Amniotic stem cell (primary cell): ENCODE results near the gene SCN1B.

ENCODE experiments used
- DNase-seq: peaks from one replicate; lab custom pipeline; 2025; lab: John Stamatoyannopoulos, UW

Gene SCN1B

GRCh38 chr19:35074426-35075201 lies 44.3 kb downstream of the SCN1B start:
- DNase-seq = no peak

GRCh38 chr19:35075202-35076025 lies 45.1 kb downstream of the SCN1B start:
- no peak for DNase-seq

- no peak for DNase-seq
Observed at GRCh38 chr19:35076026-35076370, 45.7 kb downstream of the SCN1B start.

GRCh38 chr19:35076657-35077056 lies 46.4 kb downstream of the SCN1B start:
- no peak for DNase-seq

GRCh38 chr19:35077411-35078223 lies 47.3 kb downstream of the SCN1B start:
- no peak for DNase-seq

- DNase-seq = no peak
Observed at GRCh38 chr19:35079826-35080225, 49.6 kb downstream of the SCN1B start.

GRCh38 chr19:35080613-35081170 lies 50.4 kb downstream of the SCN1B start:
- no peak for DNase-seq

- DNase-seq = no peak
Observed at GRCh38 chr19:35081201-35081600, 50.9 kb downstream of the SCN1B start.

GRCh38 chr19:35083691-35084508 lies 53.6 kb downstream of the SCN1B start:
- DNase-seq = no peak

GRCh38 chr19:35084509-35084762 lies 54.2 kb downstream of the SCN1B start:
- no peak for DNase-seq

- DNase-seq = no peak
Observed at GRCh38 chr19:35085947-35086346, 55.7 kb downstream of the SCN1B start.

GRCh38 chr19:35086455-35086854 lies 56.2 kb downstream of the SCN1B start:
- DNase-seq = no peak

- no peak for DNase-seq
Observed at GRCh38 chr19:35087393-35087792, 57.1 kb downstream of the SCN1B start.

- peak; percentile 53 for DNase-seq
Observed at GRCh38 chr19:35088131-35088913, 58.1 kb downstream of the SCN1B start.

- no peak for DNase-seq
Observed at GRCh38 chr19:35089554-35089953, 59.3 kb downstream of the SCN1B start.
